ENCODE measurements around the gene RILPL1.
"Not testable (repeated sequence)": the region's sequence is repeated elsewhere in the genome, so short reads cannot be mapped to it uniquely, and the experiment has no call there.

RILPL1 gene

DNA sequence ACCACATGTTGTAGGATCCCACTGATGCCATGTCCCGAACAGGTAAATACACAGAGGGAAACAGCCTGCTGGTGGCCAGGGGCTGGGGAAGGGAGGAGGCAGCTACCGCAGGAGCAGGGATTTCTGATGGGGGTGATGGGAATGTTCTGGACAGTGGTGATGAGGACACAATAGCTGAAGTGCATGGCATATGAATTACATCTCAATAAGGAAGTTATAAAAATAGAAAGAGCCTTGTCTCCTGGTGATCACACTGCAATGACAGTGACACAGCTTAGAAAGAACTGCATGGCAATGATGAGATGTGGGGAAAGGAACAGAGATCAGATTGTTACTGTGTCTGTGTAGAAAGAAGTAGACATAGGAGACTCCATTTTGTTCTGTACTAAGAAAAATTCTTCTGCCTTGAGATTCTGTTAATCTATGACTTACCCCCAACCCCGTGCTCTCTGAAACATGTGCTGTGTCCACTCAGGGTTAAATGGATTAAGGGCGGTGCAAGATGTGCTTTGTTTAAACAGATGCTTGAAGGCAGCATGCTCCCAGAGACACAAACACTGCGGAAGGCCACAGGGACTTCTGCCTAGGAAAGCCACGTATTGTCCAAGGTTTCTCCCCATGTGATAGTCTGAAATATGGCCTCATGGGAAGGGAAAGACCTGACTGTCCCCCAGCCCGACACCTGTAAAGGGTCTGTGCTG, 41.0 kb downstream of the RILPL1 start:
- not testable (repeated sequence) for DNase-seq

DNA sequence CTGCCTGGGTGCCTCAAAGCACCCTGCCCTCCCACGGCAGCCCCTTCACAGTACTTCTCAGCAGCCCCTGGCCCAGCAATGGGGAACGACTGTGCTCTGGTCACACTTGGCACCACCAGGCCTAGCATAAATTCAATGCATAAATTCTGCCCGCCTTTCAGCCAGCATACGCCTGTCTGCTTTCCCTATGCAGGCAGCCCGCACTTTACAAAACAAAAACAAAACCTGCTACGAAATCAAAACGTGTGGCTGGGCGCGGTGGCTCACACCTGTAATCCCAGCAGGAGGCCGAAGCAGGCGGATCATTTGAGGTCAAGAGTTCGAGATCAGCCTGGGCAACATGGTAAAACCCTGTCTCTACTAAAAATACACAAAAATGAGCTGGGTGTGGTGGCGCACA, 42.0 kb downstream of the RILPL1 start:
- no peak for DNase-seq

DNA sequence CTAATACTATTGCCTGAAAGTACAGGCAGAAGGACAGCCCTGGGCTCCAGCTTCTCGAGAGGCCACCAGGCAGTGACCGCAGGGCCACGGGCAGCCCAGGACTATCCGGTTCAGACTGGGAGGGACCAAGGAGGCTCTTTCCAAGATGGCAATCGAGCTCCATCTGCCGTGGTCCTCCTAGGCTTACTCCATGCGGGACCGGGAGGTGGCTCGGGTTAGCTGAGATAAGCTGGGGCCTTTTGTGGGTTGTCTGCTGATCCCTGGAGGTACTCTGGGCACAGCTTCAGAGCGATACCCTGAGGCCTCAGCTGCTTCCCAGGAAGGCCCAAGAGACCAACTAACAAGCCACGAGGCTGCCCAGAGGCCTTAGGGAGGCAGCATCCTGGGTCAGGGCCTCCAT, 42.5 kb downstream of the RILPL1 start:
- no peak for DNase-seq

DNA sequence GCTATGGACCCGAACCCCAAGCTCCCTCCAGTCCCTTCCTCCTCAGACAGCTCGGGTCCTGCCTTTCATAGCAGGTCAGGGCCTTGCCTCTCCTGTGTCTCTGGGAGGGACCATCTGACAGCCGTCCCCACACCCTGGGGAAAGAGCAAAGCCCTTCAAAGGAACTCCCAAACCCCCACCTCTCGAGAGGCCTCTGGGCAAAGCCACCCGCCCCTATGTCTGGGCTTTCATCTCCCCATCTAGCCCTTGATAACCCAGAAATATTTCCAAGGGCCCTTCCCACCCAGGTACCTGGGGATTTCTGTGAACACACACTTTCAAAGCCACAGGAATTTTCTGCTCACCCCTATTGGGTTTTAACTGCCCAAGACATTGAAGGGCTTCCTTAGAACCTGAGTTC, 43.4 kb downstream of the RILPL1 start:
- no peak for DNase-seq

DNA sequence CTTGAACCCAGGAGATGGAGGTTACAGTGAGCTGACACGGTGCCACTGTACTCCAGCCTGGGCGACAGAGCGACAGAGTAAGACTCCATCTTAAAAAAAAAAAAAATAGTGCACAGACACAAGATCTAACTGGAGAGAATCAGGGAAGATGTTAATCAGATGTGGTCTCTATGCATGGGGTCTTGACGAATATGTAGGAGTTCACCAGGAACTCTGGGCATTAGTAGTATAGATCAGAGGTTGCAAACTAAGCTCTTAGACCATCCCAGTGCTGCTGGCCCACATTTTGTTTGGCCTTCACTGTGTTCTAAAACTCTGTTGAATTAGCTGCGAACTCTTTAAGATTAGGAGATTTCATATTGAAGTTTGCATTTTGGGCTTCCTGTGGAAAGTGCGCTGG, 43.9 kb downstream of the RILPL1 start:
- DNase-seq: no peak

DNA sequence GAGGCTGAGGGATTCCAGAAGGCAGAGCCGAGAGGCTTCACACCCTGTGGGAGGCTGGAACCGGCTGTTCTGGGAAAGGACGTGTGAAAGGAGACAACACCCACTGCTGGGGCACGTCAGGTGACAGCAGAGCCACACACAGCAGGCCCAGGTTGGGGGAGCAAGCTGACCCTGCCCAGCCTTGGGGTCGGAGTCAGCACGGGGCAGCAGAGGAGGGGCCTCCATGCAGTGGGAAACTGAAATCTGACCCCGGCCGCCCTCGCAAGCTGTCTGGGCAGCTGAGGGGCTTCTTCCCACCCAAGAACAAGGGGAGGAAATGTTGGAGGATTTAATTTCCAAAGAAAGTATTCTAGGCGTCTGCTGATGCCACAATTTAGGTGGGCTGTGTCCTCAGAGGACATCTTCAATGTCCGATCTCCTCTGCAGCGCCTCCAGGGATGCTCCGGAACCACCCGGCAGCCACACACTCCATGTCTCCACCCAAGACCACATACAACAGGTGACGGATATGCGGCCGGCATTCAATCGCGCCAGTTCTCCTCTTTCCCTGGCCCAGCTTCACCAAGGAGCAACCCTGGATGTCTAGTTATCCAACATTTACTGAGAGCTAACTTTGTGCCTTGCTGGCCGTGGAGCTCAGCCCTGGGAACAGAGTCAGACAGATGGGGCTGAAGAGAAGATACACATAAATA, 44.8 kb downstream of the RILPL1 start:
- no peak for DNase-seq

DNA sequence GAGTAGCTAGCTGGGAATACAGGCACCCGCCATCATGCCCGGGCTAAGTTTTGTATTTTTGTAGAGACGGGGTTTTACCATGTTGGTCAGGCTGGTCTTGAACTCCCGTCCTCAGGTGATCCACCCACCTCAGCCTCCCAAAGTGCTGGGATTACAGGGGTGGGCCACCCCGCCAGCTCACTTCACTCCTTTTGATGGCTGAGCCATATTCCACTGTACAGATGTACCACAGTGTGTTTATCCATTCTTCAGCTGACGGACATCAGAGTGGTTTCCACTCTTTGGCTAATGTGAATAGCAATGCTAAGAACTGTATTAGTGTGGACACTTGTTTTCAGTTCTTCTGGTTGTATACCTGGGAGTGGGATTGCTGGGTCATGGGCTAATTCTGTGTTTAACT, 46.1 kb downstream of the RILPL1 start:
- no peak for DNase-seq

DNA sequence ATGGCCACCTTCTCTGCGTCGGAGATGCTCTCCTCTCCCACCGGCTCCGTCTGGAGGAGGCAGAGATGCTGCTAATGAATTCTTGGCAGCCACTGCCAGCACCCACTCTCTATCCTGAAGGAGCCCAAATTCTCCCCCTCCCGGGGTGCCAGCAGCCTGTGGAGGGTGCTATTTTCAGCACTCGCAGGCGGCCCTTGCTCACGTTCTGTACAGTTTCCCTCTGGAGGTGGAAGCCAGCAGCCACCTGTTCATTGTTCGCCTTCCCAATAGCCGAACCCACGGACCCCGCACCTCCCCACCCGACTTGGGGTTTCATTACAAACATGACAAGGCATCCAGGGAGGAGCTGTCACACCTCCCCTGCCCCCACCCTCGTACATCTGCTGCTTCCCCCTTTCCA, 47.8 kb downstream of the RILPL1 start:
- DNase-seq: no peak

DNA sequence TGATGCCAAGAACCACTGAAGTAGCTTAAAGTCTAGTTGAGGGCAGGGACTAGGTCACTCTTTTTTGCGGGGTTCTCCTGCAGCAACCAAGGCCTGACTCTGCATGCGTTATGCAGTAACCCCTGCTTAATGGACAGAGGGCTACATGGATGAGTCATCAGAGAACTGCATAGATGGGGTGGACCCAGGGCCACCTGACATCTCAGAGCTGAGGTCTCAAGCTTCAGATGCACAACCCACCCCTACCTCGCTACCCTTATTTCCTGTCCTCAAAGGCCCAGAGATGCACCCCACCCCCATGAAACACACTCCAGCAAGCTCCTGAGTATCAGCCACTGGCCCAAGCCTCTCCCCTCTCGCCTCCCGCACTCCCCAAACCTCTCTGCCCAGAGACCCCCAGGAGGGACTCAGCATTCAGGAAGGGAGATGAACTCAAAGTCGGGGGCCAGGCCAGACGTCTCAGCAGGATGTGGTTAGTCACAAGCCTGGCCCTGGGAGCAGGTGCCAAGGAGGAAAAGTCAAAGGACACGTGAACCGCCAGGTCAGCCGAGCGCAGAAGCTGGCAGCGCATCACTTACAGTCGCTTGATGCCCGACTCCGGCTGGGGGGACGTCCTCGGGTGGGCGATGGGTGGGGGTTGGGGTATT, 49.8 kb downstream of the RILPL1 start:
- no peak for DNase-seq

DNA sequence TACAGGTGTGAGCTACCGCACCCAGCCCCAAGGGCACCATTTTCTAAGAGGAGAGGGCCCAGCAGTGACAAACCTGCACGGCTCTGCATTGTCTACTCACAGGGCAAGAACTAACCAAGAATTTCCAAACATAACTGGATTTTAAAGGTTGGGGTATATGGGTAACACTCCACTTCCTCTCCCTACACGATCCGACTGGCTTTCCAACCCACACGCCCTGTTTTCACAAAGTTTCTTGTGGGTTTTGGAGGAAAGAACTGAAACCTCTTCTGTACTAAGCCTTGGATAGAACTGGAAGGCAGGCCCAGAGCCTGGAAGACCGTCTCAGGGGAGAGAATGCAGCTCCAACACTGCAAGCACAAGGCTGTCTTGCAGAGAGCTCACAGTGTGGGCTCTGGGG, 50.6 kb downstream of the RILPL1 start:
- no peak for DNase-seq

DNA sequence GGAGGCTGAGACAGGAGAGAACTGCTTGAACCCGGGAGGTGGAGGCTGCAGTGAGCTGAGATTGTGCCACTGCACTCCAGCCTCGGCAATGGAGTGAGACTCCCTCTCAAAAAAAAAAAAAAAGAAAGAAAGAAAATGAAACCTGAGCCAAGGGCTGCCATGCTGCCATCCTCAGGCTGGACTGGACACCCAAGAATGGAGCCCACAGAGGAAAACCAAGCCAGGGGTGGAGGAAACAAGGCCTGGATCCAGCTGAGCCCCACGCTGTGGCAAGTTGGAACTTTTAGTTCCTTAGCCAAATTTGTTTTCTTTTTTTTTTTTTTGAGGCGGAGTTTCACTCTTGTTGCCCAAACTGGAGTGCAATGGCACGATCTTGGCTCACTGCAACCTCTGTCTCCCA, 52.3 kb downstream of the RILPL1 start:
- not testable (repeated sequence) for DNase-seq

DNA sequence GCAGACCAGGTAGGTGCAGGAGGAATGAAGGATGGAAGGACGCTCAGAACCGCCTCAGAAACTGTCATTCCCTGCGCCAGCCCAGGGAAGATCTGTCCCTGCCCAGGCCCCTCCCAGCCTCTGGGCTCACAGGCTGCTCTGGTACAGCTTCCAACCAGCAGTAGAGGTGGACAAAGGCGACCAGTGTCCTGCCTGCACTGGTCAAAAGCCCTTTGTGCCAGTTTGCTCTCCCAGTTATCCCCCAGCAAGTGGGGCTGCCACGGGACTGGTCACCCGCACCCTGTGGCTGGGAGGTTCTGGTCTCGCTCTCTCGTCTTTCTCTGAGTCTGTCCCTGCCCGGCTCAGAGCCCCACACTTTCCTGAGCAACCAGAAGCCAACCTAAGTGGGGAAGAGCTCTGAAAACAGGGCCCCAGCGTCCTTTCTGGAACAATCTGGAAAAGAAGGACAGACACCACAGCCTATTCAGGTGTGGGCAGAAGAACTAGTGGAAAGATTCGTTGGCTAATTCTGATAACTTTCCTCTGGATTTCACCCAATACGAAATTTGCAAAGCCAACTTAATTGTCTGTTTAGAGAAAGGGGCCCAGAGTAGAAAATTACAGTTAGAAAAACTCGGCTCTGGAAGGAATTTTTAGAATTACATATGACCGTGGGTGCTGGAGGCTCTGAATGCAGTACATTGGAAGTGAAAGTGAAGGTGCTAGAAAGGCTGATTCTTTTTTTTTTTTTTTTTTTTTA, 53.9 kb downstream of the RILPL1 start:
- no peak for DNase-seq

DNA sequence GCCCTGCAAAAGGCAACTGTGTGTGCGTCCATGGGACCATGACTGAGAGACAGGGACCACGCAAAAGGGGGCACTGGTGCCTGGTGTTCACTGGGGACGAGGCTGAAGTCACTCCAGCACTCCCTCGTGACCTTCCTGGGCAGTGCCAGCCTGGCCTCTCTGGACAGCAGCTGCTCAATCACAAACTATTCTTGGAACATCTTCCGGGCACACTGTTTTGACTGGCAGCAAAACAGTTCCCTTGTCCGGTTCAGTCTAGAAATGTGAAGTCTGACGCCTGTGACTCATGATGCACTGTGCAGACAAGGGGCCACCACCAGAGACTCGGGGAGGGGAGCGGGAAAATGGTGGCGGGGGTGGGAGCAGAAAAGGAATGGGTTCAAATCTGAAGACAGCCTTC, 54.8 kb downstream of the RILPL1 start:
- DNase-seq: no peak

DNA sequence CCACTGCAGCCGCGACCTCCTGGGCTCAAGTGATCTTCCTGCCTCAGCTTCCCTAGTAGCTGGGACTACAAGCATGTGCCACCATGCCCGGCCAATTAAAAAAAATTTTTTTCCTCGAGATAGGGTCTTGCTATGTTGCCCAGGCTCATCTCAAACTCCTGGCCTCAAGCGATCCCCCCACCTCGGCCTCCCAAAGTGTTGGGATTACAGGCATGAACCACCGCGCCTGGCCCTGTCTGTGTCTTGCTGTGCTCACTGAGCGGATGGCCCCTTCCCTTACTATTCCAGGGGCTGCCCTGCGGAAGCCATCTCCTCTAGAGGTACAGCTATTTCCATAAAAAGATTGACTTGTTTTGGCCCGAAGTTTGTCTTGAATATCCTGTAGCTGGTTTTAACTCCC, 55.5 kb downstream of the RILPL1 start:
- DNase-seq: no peak

DNA sequence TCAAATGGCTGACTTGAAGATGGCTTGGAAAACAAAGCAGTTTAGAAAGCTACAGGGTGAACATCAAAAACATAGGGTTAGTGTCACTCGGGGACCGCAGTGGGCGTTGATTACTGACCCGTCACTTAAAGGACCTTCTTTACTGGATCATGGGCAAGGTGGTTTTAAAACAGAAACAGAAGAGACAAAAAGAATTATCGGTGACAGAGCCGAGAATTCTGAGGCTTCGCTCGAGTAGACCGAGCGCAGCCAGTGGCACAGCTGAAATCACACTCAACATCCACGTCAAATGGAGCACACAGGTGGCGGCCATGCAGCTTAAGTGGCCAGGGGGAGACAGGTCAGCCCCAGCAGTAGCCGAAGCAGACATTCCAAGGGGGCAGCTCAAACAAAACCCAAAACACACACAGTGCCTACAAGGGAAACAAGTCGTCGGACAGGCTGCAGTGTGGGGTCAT, 58.2 kb downstream of the RILPL1 start:
- DNase-seq: no peak

DNA sequence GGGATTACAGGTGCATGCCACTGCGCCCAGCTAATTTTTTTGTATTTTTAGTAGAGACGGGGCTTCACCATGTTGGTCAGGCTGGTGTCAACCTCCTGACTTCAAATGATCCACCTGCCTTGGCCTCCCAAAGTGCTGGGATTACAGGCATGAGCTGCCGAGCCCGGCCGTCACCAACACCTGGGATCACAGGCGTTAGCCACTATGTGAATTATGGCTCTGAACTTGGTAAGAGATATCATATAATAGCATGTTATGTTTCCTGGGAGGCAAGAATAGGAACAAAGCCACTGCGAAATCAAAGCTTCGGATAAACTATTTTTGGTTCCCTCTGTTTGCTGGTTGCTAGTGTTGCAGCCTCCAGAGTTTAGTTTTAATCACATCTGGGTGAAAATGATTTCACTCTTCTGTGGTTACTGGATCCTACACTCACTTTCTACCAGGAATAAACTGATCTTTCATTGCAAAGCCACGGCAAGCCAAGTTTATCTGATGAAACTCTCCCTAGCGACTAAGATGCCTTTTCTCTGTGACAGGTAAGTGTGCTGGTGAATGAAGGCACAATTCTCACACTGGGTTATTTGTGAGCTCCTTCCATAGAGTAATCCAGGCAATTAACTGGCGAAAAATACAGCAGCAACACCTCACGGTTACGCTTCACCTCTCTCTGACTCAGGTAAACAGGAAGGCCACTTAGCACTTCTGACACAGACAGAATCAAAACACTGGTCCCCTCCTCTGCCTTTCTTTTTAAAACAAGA, 58.9 kb downstream of the RILPL1 start:
- peak in 1 of 2 donors; percentile 33 for DNase-seq

DNA sequence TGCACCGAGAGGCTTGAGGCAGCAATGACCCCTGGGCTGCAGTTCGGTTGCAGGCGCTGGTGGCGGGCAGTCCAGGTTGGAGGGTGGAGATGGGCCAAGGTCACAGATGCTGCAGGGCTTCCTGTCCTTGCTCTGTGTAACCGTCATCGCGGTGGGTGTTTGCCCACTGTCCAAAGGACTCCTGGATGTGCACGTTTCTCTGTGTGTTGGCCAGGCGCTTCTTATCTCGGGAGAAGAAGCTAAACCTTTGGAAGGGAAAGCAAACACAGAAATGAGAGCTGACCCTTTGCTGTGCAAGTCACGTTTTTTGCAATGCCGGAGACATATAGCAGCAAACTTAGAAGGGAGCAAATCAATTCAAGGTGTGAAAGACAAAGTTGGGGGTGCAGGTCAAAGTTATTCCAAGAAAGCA, 61.1 kb downstream of the RILPL1 start:
- no peak for DNase-seq

DNA sequence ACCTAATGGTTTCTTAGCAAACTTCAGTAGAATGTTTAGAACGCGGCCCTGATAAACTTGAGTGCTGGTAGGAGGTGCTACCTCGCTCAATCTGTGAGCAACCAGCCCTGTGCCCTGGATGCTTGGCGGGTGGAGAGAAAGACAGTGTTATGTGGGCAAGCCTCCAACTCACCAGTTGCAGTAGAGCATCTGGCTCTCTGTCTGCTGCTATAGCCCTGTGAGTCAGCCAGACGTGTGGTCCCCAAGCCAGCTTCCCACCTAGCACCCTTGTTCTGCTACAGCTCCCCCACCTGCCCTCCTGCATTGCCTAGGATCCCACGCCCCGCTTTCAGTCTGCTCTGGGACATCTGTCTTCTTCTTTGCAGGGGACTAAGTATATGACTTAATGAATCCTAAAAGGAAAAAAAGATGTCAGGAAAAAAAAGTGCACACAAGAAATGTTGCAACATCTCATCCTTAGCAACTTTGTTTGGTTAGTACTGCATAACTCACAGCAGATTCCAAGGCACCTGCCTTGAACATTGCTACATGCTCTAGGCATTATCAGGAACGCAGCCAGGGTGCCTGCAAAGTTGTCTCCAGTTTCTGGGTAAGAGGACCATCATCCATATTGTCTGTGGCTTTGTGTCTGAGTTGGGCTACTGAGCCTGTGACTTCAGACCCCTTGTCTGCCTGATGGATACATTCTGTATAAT, 62.0 kb downstream of the RILPL1 start:
- DNase-seq: no peak

DNA sequence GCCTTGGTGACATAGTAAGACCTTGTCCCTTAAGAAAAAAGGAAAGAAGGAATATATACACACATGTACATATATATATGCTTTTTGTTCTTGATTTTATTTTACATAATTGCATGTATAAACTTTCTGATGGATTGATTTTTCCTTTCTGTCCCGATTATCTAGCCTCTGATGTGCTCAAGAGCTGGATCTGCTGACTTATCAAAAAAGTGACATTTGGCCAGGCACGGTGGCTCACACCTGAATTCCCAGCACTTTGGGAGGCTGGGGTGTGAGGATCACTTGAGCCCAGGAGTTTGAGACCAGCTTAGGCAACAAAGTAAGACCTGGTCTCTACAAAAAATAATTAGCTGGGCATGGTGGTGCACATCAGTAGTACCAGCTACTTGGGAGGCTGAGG, 63.5 kb downstream of the RILPL1 start:
- no peak for DNase-seq

DNA sequence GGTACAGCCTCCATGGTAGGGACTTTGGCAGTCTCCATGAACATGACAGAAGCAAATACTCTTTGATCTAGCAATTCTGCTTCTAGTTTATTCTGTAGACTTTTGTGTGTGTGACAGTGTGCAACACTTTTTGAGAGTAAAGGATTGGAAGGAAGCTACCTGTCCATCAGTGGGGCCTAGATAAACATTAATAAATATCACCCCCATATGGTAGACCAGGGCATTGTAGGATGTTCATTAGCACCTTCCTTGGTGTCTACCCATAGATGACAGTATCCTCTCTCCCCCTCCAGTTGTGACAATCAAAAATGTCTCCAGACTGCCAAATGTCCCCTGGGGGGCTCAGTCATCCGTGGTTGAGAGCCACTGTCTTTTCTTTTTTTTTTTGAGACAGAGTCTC, 64.7 kb downstream of the RILPL1 start:
- DNase-seq: peak in 1 of 2 donors; percentile 59

DNA sequence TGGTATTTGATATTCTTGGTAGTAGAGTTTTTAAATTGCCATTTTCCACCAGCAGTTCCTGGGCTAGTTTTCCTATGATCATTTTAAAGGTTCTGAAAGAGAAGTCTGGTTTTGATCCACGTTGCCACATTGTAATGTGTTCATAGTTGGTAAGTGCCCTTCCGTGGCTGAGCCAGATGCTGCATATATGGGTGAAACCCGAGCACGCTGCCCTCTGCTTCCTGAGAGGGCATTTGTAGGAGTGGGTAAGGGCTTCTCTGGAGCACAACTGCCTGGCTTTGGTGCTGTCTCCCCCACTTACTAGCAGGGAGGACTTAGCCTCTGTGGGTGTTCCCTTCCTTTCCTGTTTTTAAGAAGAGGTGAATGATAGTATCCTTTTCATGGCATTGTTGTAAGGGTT, 68.4 kb downstream of the RILPL1 start:
- DNase-seq: no peak

DNA sequence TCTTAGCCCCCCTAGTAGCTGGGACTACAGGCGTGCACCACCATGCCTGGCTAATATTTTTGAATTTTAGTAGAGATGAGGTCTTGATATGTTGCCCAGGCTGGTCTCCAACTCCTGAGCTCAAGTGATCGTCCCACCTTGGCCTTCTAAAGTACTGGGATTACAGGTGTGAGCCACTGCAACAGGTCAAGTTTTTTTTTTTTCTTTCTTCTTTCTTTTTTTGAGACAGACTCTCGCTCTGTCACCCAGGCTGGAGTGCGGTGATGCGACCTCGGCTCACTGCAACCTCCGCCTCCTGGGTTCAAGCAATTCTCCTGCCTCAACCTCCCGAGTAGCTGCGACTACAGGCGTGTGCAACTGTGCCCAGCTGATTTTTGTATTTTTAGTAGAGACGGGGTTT, 70.3 kb downstream of the RILPL1 start:
- DNase-seq: not testable (repeated sequence)

Data from CD4-positive, alpha-beta T cell treated with Interferon alpha-2 for 1 hour (primary cell).